ENCODE results near the gene ADAMTS12.

GRCh38 chr5:33761139-33761538, 130.7 kb downstream of the ADAMTS12 start:
- TF ChIP-seq CTCF (IDR thresholded peaks at IDR 0.05) = no peak
- TF ChIP-seq POLR2AphosphoS5 (IDR thresholded peaks at IDR 0.05) = no peak
- no peak for TF ChIP-seq POLR2A (IDR thresholded peaks at IDR 0.05)
- no peak for TF ChIP-seq EP300 (IDR thresholded peaks at IDR 0.05; ENCODE audit: low read depth)

Measured in transverse colon (tissue), 4 donors.